ENCODE measurements around the gene CCL28.

Gene CCL28

GRCh38 chr5:43353668-43354067, 58.5 kb downstream of the CCL28 start:
- CTCF ChIA-PET, result interaction anchor here (1.2 kb wide), 1 partner anchor 73 kb away, joined by 3 read pairs; no protein-coding TSS in a partner anchor
- POLR2A ChIA-PET, result no interaction called here
- DNase-seq (ENCODE audit: extremely low spot score), result no peak
- no peak for TF ChIP-seq CTCF (IDR thresholded peaks at IDR 0.05; ENCODE audit: control extremely low read depth, extremely low read depth, low read depth, missing control alignments)

GRCh38 chr5:43352915-43353314, 59.3 kb downstream of the CCL28 start:
- TF ChIP-seq CTCF (IDR thresholded peaks at IDR 0.05; ENCODE audit: control extremely low read depth, extremely low read depth, low read depth, missing control alignments), result no peak
- ChIA-PET CTCF (interaction anchor here (2.0 kb wide), 1 partner anchor 14 kb away, joined by 8 read pairs; no protein-coding TSS in a partner anchor), POLR2A (no interaction called here)
- DNase-seq (ENCODE audit: extremely low spot score), result no peak

- CTCF ChIA-PET, result interaction anchor here (2.0 kb wide), 1 partner anchor 14 kb away, joined by 8 read pairs; no protein-coding TSS in a partner anchor
- POLR2A ChIA-PET, result no interaction called here
- no peak for DNase-seq (ENCODE audit: extremely low spot score)
- TF ChIP-seq CTCF (IDR thresholded peaks at IDR 0.05; ENCODE audit: control extremely low read depth, extremely low read depth, low read depth, missing control alignments), result no peak
Observed at GRCh38 chr5:43352131-43352530, 60.1 kb downstream of the CCL28 start.

GRCh38 chr5:43348861-43349363, 63.3 kb downstream of the CCL28 start:
- POLR2A ChIA-PET, result no interaction called here
- CTCF ChIA-PET, result interaction anchor here (0.7 to 1.0 kb wide), 2 partner anchors 11 to 26 kb away, joined by 3 read pairs; no protein-coding TSS in a partner anchor
- TF ChIP-seq CTCF (IDR thresholded peaks at IDR 0.05; ENCODE audit: control extremely low read depth, extremely low read depth, low read depth, missing control alignments), result no peak
- DNase-seq (ENCODE audit: extremely low spot score), result no peak

- no peak for DNase-seq (ENCODE audit: extremely low spot score)
- CTCF ChIA-PET, result interaction anchor here (0.7 to 1.6 kb wide), 2 partner anchors 10 to 12 kb away, joined by 3 read pairs; no protein-coding TSS in a partner anchor
- no peak for TF ChIP-seq CTCF (IDR thresholded peaks at IDR 0.05; ENCODE audit: control extremely low read depth, extremely low read depth, low read depth, missing control alignments)
- POLR2A ChIA-PET, result no interaction called here
Observed at GRCh38 chr5:43348207-43348606, 64.0 kb downstream of the CCL28 start.

- CTCF ChIA-PET, result interaction anchor here (1.0 to 2.5 kb wide), 5 partner anchors 13 to 158 kb away, joined by 3 to 8 read pairs (median 4); partner anchors contain the start of gene HMGCS1
- TF ChIP-seq CTCF (IDR thresholded peaks at IDR 0.05; ENCODE audit: control extremely low read depth, extremely low read depth, low read depth, missing control alignments), result no peak
- DNase-seq (ENCODE audit: extremely low spot score), result no peak
- POLR2A ChIA-PET, result no interaction called here
Observed at GRCh38 chr5:43338862-43339261, 73.3 kb downstream of the CCL28 start.
